Activated CD8-positive, alpha-beta memory T cell treated with anti-CD3 and anti-CD28 coated beads for 24 hours (primary cell): ENCODE data around the gene MTRFR.
"Not testable (repeated sequence)": the region's sequence is repeated elsewhere in the genome, so short reads cannot be mapped to it uniquely, and the experiment has no call there.

Experiments
- DNase-seq: peaks from one replicate; pipeline ENCODE4 v3.0.0-alpha.2; 2020

MTRFR gene

GRCh38 chr12:123232807-123233504 is at the start of gene MTRFR, which contains the start of gene MPHOSPH9:
TSS of gene MTRFR (plus strand) at chr12:123233436. CDS start at chr12:123253675, 20,239 bp downstream.
TSS of gene MPHOSPH9 (minus strand) at chr12:123233141. CDS start at chr12:123230364, 2,777 bp downstream.
- DNase-seq = peak; percentile 98

DNA sequence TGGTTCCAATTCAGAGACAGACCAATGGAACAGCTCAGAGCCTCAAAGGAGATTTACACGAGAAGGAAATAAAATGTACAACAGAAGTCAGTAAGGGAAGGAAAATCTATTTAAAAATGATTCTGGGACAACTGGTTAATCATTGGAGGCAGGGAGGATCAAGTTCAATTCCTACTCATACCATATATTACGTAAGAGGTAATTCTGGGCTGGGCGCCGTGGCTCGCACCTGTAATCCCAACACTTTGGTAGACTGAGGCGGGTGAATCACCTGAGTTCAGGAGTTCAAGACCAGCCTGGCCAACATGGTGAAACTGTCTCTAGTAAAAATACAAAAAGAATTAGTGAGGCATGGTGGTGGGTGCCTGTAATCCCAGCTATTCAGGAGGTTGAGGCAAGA is 45.6 kb upstream of the MTRFR start:
- no peak for DNase-seq

DNA sequence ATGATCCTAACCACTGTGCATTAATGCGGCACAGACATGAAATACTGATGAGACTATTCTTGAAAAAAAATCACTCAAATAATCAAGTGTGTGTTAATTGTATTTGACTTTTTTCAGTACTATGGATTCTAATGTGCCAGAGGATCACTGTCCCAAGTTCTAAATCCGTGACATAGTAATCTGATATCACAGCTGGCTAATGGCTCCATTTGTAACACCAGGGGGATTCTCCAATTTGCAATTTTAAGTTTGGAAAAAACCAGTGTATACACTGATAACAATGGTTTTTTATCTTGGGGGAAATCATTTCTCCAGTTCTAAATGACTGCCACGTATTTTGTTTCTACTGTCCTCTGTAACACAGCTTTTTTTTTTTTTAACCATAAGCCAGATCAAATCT is 33.3 kb upstream of the MTRFR start:
- DNase-seq = no peak

DNA sequence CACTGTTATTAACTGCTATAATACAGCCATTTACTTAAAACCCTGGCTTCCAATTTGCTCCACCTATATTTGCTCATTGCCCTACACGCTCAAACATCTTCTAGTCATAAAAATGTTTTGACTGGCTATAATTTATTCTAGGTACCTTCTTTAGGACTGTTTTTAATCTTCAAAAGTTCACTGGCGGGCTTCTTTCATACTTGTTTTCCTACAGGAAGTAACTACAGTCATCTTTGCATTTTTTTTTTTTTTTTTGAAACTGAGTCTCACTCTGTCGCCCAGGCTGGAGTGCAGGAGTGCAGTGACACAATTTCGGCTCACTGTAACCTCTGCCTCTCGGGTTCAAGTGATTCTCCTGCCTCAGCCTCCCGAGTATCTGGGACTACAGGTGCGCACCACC is 32.8 kb upstream of the MTRFR start:
- DNase-seq = no peak

DNA sequence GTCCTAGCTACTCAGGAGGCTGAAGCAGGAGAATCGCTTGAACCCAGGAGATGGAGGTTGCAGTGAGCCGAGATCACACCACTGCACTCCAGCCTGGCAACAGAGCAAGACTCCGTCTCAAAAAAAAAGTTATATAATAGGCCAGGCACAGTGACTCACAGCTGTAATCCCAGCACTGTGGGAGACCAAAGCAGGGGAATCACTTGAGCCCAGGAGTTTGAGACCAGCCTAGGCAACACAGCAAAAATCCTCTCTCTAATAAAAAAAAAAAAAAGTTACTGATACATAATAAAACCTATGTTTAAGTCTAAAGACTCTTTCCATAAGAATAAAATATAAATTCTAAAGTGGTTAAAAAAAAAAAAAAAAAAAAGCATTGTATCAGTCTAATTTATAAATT is 26.4 kb upstream of the MTRFR start:
- DNase-seq = not testable (repeated sequence)

DNA sequence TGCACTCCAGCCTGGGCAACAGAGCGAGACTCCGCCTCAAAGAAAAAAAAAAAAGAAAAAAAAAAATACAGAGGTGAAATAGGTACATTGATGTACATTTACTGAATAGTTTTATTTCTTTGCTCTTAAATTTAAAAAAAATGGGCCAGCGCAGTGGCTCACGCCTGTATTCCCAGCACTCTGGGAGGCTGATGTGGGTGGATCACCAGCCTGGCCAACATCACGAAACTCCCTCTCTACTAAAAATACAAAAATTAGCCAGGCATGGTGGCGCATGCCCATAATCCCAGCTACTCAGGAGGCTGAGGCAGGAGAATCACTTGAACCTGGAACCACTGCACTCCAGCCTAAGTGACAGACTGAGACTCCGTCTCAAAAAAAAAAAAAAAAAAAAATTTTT is 25.4 kb upstream of the MTRFR start:
- not testable (repeated sequence) for DNase-seq

- DNase-seq = peak; percentile 77
Measured at GRCh38 chr12:123223241-123223668, 10.0 kb upstream of the MTRFR start.

DNA sequence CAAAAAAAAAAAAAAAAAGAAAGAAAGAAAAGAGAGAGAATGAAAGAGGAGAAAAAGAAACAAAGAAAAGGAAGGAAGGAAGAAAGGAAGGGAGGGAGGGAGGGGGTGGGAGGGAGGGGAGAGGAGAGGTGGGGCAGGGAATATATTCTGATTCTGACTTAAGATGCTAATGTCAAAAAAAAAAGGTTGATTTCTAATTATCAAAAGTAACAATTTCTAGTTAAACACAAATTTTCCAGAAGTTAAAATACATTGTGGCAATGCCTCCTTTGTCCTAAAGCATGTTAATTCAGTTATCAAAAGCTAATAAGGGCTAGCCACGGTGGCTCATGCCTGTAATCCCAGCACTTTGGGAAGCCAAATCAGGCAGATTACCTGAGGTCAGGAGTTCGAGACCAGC is 7.8 kb upstream of the MTRFR start:
- no peak for DNase-seq

- DNase-seq = no peak
Measured at GRCh38 chr12:123227581-123228258, 5.5 kb upstream of the MTRFR start.

GRCh38 chr12:123229051-123229450 is 4.2 kb upstream of the MTRFR start:
- DNase-seq = no peak

GRCh38 chr12:123231931-123232330 is 1.3 kb upstream of the MTRFR start:
- DNase-seq = no peak

GRCh38 chr12:123232472-123232806 is 797 bp upstream of the MTRFR start:
- no peak for DNase-seq

- no peak for DNase-seq
Measured at GRCh38 chr12:123233505-123234308, 471 bp downstream of the MTRFR start.

DNA sequence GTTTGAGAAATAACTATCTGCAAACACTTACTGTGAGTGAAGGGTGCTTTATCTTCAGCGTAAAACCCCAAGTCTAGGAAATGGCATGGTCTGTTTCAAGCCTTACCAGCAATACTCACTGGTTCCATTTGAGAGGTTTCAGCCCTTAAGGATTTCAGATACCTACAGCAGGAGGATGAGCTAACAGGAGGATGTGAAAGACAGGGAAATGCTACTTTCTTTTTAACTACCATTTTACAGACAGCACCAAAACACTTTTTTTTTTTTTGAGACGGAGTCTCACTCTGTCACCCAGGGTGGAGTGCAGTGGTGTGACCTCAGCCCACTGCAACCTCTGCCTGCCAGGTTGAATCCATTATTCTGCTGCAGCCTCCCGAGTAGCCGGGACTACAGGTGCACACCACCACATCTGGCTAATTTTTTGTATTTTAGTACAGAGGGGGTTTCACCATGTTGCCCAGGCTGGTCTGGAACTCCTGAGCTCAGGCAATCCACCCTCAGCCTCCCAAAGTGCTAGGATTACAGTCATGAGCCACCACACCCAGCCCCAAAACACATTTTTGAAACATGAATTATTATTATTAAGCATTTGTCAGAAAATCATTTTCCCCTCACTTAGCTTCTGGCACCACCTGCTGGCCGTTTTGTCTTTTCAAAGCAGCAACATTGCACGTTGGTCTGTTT is 4.6 kb downstream of the MTRFR start:
- peak; percentile 84 for DNase-seq

GRCh38 chr12:123238330-123238682 is 5.1 kb downstream of the MTRFR start:
- DNase-seq = no peak

DNA sequence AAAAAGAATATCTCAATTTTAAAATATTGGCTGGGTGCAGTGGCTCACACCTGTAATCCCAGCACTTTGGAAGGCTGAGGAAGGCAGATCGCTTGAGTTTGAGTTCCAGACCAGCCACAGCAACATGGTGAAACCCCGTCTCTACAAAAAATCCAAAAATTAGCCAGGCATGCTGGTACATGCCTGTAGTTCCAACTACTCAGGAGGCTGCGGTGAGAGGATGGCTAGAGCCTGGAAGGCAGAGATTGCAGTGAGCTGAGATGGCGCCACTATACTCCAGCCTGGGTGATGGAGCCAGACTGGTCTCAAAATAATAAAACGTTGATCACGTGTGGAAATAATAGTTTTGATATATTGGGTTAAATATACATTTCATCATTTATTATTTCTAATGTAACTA is 5.7 kb downstream of the MTRFR start:
- no peak for DNase-seq

DNA sequence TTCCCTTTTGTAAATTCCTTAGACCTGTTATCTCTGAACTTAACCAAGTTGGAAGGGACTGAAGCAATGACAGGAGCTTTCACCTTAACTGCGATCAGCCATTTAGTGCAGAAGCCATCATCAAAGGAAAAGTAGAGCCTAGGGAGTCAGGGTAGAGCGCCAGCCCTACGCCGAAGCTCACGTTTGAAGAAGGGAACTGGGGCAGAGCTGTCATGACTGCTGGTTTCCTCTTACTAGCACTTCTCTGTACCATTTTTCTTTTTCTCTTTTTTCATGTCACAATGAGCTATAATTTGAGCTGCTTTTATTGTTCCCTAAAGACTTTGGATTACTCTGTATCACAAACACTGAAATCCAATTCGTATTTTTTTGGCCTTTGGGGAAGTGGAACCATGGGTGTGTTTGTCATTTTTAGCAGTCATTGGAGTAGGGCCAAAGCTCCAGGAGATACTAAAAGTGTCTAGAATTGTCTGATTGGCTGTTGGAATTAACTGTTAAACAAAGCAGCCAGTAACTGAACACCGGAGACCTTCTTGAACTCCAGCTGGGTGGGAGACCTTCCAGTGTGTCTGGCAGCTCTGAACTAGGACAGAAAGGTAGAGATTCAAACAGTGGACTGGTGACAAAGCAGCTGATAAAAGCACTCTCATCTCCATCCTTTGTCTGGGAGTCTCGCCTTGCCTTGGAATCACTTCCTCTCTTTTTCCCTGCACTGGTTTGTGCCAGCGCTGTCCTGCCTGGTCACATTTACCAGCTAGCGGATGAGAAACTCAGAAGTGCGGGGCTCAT is 9.1 kb downstream of the MTRFR start:
- DNase-seq = peak; percentile 44

DNA sequence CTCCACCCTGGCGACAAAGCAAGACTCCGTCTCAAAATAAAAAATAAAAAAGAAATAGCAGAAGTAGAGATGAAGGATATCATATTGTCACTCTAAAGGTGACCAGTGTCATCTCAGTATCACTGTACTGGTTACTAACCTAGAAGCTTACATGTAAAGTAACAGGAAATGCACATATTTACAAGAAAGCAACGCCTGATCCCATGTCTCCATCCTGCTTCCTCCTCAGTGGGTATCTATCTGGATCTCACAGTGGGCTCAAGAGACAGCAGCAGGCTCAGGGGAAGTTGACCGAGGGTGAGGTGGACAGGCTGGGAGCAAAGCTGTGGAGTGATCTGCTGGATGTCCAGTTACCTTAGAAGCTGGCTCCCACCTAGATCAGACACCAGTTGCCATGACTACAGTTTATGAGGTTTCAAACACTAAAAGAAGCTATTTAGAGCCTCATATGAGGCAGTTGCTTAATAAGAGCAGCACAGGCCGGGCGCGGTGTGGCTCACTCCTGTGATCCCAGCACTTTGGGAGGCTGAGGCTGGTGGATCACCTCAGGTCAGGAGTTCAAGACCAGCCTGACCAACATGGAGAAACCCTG is 10.5 kb downstream of the MTRFR start:
- DNase-seq = peak; percentile 50

- DNase-seq = no peak
Measured at GRCh38 chr12:123245678-123246077, 12.4 kb downstream of the MTRFR start.

DNA sequence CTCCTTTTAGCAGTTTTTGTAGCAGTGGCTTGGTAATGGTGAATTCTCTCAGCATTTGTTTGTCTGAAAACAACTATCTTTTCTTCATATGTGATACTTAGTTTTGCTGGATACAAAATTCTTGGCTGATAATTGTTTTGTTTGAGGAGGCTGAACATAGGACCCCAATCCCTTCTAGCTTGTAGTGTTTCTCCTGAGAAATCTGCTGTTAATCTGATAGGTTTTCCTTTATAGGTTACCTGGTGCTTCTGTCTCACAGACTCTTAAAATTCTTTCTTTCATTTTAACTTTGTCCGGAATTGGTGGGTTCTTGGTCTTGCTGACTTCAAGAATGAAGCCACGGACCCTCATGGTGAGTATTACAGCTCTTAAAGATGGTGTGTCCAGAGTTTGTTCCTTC is 14.9 kb downstream of the MTRFR start:
- DNase-seq = not testable (repeated sequence)

GRCh38 chr12:123248996-123249741 is 15.9 kb downstream of the MTRFR start:
- DNase-seq = peak; percentile 47
